HepG2 (cell line): ENCODE measurements around the gene TMEM270. TPM values are rescaled to one million over a fixed set of nuclear protein-coding genes. Genes with fewer than 3 reads are reported as not detected.

ENCODE experiments used
- BCL3 ChIP-seq: sonication (generic); formaldehyde crosslinking; IDR thresholded peaks from 2 replicates; pipeline ENCODE4 v1.5.1; 2020; ENCODE audit warnings: mild to moderate bottlenecking, missing genetic modification reagents, moderate library complexity
- CBFB ChIP-seq: sonication (generic); formaldehyde crosslinking; IDR thresholded peaks from 2 replicates; pipeline ENCODE4 v1.4.0; 2020; ENCODE audit warnings: missing genetic modification reagents
- CREB1 ChIP-seq, 2 experiments: fragments of 450-650 bp in 1 of 2; IDR thresholded peaks; 2 replicates each; pipeline ENCODE4 v1.6.1; 2016 to 2017; ENCODE audit warnings: control low read depth in 1 of 2, mild to moderate bottlenecking in 1 of 2, missing compliant biosample characterization in 1 of 2, missing genetic modification characterization in 1 of 2
- FIP1L1 ChIP-seq: fragments of 200-400 bp; formaldehyde crosslinking; IDR thresholded peaks from 2 replicates; pipeline ENCODE4 v1.6.1; 2018; ENCODE audit warnings: low read depth, mild to moderate bottlenecking, low read length, moderate library complexity, borderline replicate concordance; ENCODE audit not compliant: insufficient read depth
- FOSL2 ChIP-seq: sonication (generic); formaldehyde crosslinking; IDR thresholded peaks from 2 replicates; pipeline ENCODE4 v1.4.0; 2020; ENCODE audit warnings: missing genetic modification reagents
- FOXA1 ChIP-seq, 2 experiments: fragments of 450-650 bp in 1 of 2; sonication (generic) in 1 of 2; formaldehyde crosslinking in 1 of 2; IDR thresholded peaks; 2 replicates each; pipeline versions ENCODE4 v1.4.0 to v1.6.1; 2016 to 2020; ENCODE audit warnings: missing genetic modification reagents in 1 of 2
- HDAC1 ChIP-seq: sonication (generic); formaldehyde crosslinking; IDR thresholded peaks from 2 replicates; pipeline ENCODE4 v1.5.1; 2020; ENCODE audit warnings: mild to moderate bottlenecking, missing genetic modification reagents
- HNF4G ChIP-seq, 2 experiments: sonication (generic) in 1 of 2; formaldehyde crosslinking in 1 of 2; IDR thresholded peaks; 2 replicates each; pipeline versions ENCODE4 v1.4.0 to v1.6.1; 2011 to 2020; ENCODE audit warnings: borderline replicate concordance in 2 of 2, low read depth in 2 of 2, mild to moderate bottlenecking in 2 of 2, low read length in 1 of 2, missing genetic modification reagents in 1 of 2, moderate library complexity in 1 of 2
- IKZF1 ChIP-seq: fragments of 450-650 bp; IDR thresholded peaks from 2 replicates; pipeline ENCODE4 v1.7.1; 2016
- IKZF5 ChIP-seq: IDR thresholded peaks from 2 replicates; pipeline ENCODE4 v1.6.1; 2018; ENCODE audit warnings: missing genetic modification reagents, mild to moderate bottlenecking, missing compliant biosample characterization
- MBNL3 ChIP-seq: fragments of 250-450 bp; sonication (Bioruptor Pico); conservative IDR thresholded peaks from 2 replicates; pipeline ENCODE4 v1.8.0; 2022; ENCODE audit warnings: mild to moderate bottlenecking, inconsistent platforms
- PATZ1 ChIP-seq: sonication (generic); formaldehyde crosslinking; IDR thresholded peaks from 2 replicates; pipeline ENCODE4 v1.4.0; 2020; ENCODE audit warnings: missing genetic modification reagents
- PRPF4 ChIP-seq: fragments of 200-400 bp; formaldehyde crosslinking; IDR thresholded peaks from 2 replicates; pipeline ENCODE4 v1.6.1; 2016; ENCODE audit warnings: low read length, low read depth; ENCODE audit not compliant: poor library complexity, severe bottlenecking
- SAFB2 ChIP-seq: sonication (generic); formaldehyde crosslinking; IDR thresholded peaks from 2 replicates; pipeline ENCODE4 v1.5.1; 2020; ENCODE audit warnings: missing genetic modification reagents, low read depth, mild to moderate bottlenecking, borderline replicate concordance
- ZFAT ChIP-seq: sonication (generic); formaldehyde crosslinking; conservative IDR thresholded peaks from 2 replicates; pipeline ENCODE4 v1.8.1; 2023; ENCODE audit warnings: missing genetic modification reagents, inconsistent platforms
- ZFP91 ChIP-seq: sonication (generic); formaldehyde crosslinking; IDR thresholded peaks from 2 replicates; pipeline ENCODE4 v1.9.0; 2022; ENCODE audit warnings: missing genetic modification reagents, mild to moderate bottlenecking, borderline replicate concordance
- ZNF205 ChIP-seq: IDR thresholded peaks from 2 replicates; pipeline ENCODE4 v1.6.1; 2018; ENCODE audit warnings: missing biosample characterization, missing genetic modification reagents
- ZNF230 ChIP-seq: sonication (generic); formaldehyde crosslinking; IDR thresholded peaks from 2 replicates; pipeline ENCODE4 v1.4.0; 2020; ENCODE audit warnings: mild to moderate bottlenecking, missing genetic modification reagents
- ZNF687 ChIP-seq: sonication (generic); formaldehyde crosslinking; IDR thresholded peaks from 2 replicates; pipeline ENCODE4 v1.5.1; 2020; ENCODE audit warnings: mild to moderate bottlenecking, missing genetic modification reagents, moderate library complexity
- polyA plus RNA-seq, 8 experiments: library from polyadenylated mRNA; depleted of rRNA in 3 of 8; stranded (reverse) in 7 of 8; unstranded in 1 of 8; fragments of >200 nt; fragmentation: Illumina TruSeq in 4 of 8; extraction: Trizol in 4 of 8; gene quantifications; 2 replicates each; pipeline versions ENCODE4 v1.2.1 to v1.2.3, GENCODE V29; 2011 to 2016; ENCODE audit warnings: low read depth in 4 of 8, missing spikeins in 1 of 8, mixed read lengths in 1 of 8; ENCODE audit not compliant: insufficient read depth in 1 of 8
- total RNA-seq, 5 experiments: library from RNA; depleted of rRNA; stranded (reverse); fragments of >200 nt; fragmentation: Illumina TruSeq; extraction: Trizol; gene quantifications; 2 replicates each; pipeline ENCODE4 v1.2.3, GENCODE V29; 2016; ENCODE audit warnings: low read depth in 1 of 5

TMEM270 gene
- total and polyA plus RNA-seq, 2 of the 13 experiments (the other 11 are each of a cell fraction or from before 2014, with no cell fraction given) = not detected

- TF ChIP-seq ZNF205 (CRISPR knock-in tag) = peak; percentile 52; the same call in 1 of the 2 replicates
- no peak for TF ChIP-seq HDAC1 (CRISPR knock-in tag)
- TF ChIP-seq CREB1 (IDR thresholded peaks at IDR 0.05) = no peak
- TF ChIP-seq CREB1 (CRISPR knock-in tag; IDR thresholded peaks at IDR 0.05) = no peak
- no peak for TF ChIP-seq ZFAT (CRISPR knock-in tag)
- TF ChIP-seq PRPF4 = no peak
- peak; percentile 48; the same call in 1 of the 2 replicates for TF ChIP-seq FOSL2 (CRISPR knock-in tag)
- no peak for TF ChIP-seq SAFB2 (CRISPR knock-in tag)
- TF ChIP-seq MBNL3 (CRISPR knock-in tag) = no peak
- 0 out of 2 replicates have a peak, but pooled peaks have one; percentile 54 for TF ChIP-seq BCL3 (CRISPR knock-in tag)
- no peak for TF ChIP-seq IKZF1
- no peak for TF ChIP-seq FIP1L1
- peak; percentile 42 for TF ChIP-seq ZNF687 (CRISPR knock-in tag)
- 0 out of 2 replicates have a peak, but pooled peaks have one; percentile 35 for TF ChIP-seq ZFP91 (CRISPR knock-in tag)
- no peak for TF ChIP-seq CBFB (CRISPR knock-in tag)
- no peak for TF ChIP-seq ZNF230
- peak; percentile 34; the same call in 1 of the 2 replicates for TF ChIP-seq PATZ1 (CRISPR knock-in tag)
- no peak for TF ChIP-seq FOXA1 (IDR thresholded peaks at IDR 0.05)
- no peak for TF ChIP-seq FOXA1 (CRISPR knock-in tag; IDR thresholded peaks at IDR 0.05)
- peak; percentile 35; the same call in 1 of the 2 replicates for TF ChIP-seq IKZF5 (CRISPR knock-in tag)
- no peak for TF ChIP-seq HNF4G (IDR thresholded peaks at IDR 0.05; ENCODE audit: borderline replicate concordance, low read depth, low read length)
- TF ChIP-seq HNF4G (CRISPR knock-in tag; IDR thresholded peaks at IDR 0.05; ENCODE audit: borderline replicate concordance, low read depth) = no peak
Observed at GRCh38 chr7:73811760-73812168, 49.2 kb upstream of the TMEM270 start (continued).
